ENCODE measurements around the gene KIF26B.
"Not testable (repeated sequence)": the region's sequence is repeated elsewhere in the genome, so short reads cannot be mapped to it uniquely, and the experiment has no call there.

Gene KIF26B

DNA sequence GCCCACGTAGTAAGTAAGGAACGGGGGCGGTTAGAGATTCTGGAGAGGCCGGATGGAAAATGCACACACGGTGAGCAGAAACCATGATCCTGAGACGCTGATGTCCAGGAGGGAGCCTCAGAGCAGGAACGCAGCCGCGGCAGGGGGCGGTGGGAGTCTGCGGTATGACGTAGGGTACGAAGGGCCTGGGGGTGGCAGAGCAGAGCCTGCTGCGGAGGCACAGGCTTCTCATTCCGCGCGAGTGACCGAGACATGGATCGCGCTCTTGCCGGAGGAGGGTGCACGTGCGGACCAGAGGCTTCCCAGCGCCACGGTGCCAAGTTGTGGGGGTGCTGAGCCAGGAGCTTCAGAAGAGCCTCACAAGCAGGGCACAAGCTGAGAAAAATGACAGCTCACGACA lies 176.2 kb downstream of the KIF26B start:
- no peak for DNase-seq

DNA sequence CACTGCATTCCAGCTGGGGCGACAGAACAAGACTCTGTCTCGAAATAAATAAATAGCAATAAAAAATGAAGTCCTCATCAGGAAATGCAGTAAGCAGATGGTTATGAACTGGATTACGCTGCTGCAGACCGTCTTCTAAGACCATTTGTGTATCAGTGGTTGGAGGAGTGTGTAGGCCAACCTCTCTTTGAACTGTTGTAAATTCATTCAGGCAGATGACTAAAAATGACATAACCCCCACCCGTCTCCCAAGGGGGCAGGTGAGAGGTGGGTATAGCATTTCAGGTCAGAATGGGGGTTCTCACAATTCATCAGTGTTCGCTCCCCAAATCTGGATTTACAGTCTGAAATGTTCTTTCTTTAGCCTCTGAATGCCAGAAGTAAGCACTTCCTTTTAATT lies 177.3 kb downstream of the KIF26B start:
- no peak for DNase-seq

DNA sequence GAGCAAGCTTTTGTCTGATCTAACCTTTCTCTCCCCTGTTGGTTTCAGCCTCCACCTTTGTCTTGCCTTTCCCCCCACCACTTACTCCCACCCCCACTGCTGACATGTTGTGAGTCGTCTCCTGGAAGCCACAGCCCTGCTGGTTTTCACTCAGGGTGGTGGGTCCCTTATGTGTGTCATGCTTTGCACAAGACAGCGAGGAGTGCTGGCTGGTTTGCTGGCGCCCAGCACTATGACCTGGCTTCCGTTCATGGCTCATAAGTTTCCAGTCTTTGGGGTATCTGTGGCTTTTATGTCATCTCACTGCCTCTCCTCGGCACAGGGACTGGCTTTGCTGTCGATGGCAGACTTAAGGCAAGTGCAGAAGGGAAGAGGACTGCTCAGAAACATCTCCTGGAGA lies 177.7 kb downstream of the KIF26B start:
- DNase-seq, result no peak

DNA sequence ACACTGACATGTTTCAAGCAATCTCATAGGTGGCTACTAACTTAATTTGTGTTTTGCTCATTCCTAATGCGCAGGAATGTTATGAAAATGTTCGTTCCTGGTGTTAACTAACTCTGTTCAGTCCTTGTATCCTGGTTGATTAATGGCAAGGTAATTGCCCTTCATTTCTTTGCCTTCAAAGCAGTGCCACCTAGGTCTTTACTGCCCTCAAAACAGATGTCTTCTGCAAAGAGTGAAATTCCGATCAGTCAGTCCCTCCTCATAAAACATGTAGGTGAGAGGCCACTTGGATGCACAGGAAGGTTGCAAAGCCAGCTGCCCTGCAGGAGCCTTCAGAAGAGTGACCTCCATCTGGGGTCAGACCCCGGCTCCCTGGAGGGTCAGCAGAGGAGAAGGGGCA lies 179.4 kb downstream of the KIF26B start:
- DNase-seq, result no peak

DNA sequence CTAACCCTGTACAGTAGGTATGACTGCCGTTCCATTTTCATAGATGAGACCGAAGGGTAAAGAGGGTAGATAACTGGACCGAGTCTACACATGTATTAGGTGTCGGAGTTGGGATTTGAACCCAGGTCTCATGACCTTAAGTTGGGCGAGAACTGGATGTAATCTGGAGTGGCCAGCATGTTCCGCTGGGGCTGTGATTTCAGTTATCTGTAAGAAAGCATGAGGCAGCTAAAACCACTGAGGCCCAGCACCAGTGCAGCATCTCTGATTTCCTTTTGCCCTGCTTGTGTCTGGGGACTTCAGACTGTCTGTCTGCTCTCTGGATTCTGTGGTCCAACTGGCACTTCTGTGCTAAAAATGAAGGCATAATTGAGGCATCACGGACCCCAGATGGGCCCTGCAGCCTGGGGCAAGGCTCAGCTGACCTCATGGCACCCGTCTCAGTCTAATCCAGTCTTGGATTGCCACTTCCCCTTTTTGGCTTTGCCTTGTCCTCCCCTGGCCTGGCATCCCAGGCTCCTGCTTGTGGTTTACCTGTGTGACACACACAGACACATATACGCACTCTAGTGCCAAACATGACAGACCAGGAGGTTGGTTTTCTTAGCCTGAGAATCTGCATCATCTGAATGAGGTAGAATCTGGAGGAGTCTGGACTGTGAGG lies 180.2 kb downstream of the KIF26B start:
- no peak for DNase-seq

DNA sequence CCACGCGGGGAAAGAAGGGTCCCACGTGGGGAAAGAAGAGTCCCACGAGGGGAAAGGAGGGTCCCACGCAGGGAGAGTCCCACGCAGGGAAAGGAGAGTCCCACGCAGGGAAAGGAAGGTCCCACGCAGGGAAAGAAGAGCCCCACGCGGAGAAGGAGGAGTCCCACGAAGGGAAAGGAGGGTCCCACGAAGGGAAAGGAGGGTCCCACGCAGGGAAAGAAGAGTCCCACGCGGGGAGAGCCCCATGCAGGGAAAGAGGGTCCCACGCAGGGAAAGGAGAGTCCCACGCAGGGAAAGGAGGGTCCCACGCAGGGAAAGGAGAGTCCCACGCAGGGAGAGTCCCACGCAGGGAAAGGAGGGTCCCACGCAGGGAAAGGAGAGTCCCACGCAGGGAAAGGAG lies 180.9 kb downstream of the KIF26B start:
- not testable (repeated sequence) for DNase-seq

DNA sequence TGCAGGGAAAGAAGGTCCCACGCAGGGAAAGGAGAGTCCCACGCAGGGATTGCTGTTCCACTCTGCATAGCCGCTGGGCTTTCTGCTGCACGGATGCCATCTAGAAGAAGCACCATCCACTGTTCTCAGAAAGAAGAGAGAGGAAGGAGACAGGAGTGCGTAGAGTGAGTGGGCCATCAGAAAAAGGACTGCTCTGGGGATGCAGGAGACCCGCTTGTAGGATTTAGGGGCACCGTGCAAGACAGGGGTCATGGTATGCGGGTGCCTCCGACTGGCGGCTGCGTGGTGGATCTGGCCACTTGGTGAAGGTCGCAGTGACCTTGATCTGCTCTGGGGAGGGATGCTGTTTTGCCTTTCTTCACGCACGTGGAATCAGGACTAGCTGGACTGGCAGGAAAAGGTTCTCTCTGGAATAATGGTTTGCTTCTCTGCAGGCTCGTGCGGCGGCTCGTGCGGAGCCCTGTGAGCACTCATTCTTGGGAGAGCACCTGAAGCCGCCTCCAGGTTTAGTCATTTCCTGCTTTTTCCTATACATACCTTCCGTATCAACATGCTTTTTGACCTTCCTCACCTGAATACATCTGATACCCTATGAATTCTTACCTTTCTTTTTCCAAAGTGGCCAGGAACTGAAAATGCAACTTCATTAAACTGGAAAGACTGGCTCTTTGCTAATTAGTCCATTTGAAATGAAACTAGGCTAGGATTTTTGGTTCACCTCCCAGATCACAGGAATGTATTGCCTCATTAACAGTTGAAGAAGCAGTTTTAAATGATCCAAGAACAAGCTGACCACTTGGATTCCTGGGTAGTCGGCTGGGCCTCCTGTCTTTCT lies 181.6 kb downstream of the KIF26B start:
- DNase-seq, result no peak

DNA sequence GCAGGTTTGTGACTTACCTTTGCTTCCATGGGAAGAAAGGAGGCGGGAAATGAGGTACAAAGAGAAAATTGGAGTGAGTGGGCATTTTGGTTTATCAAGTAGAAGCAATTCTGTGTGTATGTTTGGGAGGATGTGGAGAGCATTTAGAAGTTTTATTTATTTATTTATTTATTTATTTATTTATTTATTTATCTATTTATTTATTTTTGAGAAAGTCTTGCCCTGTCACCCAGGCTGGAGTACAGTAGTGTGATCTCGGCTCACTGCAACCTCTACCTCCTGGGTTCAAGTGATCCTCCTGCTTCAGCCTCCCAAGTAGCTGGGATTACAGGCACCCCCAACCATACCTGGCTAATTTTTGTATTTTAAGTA lies 182.2 kb downstream of the KIF26B start:
- DNase-seq, result not testable (repeated sequence)

DNA sequence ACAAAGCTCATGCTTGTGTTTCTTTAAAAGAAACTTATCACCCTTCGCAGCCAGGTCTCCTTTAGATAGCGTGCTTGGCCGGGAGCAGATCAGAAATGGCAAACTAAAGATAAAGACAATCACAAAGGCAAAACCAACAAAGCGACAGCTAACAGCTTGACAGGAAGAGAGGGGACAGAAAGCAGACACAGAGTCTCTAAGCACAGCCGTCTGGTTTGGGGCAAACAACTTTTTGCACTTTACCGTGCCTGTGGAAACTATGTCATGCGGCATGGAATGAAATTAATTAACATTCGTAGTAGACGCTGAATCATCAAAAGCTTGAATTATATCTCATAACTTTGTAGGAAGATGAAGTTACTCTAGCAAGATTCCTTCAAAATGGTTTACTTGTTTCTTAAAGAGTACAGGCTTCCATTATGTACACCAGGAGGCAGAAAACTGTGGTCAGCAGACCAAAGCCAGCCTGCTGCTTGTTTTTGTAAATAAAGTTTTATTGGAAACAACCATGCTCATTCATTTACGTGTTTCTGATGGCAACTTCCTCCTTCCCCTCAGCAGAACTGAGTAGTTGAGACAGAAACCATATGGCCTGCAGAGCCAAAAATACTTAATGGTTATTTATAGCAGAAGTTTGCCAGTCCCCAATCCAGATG lies 183.2 kb downstream of the KIF26B start:
- DNase-seq, result no peak

DNA sequence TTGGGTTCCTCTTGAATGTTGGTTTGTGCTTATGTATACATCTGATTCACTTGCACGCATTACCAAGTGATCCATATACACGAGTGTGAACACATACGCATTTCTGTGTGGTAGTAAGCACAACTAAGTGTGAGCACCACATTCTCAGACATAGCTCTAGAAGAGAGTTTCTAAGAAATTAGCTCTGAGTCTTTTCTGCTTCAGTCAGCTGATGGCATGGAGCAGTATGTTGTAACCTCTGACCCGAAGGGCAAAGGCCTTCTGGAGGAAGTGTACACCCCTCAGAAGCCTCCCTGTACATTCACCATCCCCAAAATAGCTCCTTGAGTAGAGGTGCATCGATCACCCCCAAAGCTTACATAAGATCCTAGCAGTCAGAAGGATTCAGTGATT lies 183.7 kb downstream of the KIF26B start:
- DNase-seq, result no peak

DNA sequence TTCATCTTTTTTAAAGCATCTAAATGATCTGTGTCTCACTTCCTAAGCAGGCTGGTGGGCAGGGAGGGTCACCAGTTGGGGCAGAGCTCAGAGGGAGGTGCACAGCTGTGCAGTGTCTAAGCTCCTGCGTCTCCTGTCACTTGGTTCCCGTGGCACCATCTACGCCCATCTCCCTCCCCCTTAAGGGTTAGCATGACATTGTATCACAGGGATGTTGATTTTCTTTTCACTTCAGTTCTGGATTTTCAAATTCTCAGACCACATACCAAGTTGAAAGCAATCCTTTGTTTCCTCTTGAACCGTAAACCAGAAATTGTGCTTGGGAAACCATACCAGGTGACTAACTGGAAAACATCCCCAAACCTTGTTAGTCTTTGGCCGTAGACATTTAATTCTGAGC lies 187.0 kb downstream of the KIF26B start:
- DNase-seq, result no peak

DNA sequence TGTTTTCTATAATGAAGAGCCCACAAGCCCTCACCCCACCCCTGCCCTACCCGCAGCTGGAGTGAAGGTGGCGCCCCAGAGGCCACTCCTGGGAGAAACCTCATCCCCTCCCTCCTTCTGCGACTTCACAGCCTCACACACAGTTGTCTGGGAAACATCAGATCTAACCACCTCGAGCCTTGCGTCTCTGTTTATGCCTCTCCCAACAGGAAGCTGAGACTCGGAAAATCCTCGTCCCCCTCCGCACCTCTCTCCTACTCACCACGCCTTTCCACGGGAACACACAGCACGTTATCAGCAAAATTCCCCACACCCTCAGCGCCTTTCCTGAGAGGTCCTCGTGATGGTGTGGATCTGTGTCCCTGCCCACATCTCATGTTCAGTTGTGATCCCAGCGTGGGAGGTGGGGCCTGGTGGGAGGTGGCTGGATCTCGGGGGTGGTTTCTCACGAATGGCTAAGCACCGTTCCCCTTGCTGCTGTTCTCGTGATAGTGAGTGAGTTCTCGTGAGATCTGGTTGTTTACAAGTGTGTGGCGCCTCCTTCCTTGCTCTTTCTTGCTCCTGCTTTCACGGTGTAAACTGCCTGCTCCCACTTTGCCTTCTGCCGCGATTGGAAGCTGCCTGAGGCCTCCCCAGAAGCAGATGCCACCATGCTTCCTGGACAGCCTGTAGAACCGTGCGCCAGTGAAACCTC lies 190.6 kb downstream of the KIF26B start:
- no peak for DNase-seq

DNA sequence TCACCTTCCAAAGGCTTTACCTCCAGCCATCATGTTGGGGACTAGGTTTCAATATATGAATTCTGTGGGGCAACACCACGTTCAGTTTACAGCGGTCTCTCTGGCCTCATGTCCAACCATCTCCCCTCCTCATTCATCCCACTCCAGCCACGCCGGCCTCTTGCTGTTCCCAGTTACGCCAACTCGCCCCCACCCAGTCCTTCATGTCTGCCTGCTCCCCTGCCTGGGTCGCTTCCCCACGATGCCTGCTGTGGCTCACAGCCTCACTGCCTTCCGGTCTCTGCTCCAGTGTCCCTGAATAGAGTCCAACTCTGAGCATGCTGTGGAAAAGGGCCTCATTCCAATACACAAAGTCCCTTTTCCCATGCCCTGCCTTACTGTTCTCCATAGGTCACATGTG lies 193.8 kb downstream of the KIF26B start:
- DNase-seq, result no peak

DNA sequence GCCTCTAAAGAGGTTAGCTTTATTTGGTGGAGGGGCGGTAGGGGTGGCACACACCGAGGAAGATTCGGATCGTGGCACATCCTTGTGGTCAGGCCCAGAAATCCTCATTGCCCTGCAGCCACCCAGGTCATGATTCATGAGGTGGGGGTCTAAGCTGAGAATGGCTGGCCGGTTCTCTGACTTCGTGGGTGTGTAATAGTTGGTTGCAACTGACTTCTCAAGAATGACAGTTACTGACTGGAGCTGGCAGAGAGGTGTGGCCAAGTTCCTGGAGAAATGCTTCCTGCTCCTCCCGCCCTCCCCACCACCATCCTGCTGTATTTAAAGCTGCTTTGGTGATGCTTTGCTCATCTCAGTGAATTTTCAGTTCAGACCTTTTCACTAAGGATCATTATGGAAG lies 198.6 kb downstream of the KIF26B start:
- DNase-seq, result no peak

DNA sequence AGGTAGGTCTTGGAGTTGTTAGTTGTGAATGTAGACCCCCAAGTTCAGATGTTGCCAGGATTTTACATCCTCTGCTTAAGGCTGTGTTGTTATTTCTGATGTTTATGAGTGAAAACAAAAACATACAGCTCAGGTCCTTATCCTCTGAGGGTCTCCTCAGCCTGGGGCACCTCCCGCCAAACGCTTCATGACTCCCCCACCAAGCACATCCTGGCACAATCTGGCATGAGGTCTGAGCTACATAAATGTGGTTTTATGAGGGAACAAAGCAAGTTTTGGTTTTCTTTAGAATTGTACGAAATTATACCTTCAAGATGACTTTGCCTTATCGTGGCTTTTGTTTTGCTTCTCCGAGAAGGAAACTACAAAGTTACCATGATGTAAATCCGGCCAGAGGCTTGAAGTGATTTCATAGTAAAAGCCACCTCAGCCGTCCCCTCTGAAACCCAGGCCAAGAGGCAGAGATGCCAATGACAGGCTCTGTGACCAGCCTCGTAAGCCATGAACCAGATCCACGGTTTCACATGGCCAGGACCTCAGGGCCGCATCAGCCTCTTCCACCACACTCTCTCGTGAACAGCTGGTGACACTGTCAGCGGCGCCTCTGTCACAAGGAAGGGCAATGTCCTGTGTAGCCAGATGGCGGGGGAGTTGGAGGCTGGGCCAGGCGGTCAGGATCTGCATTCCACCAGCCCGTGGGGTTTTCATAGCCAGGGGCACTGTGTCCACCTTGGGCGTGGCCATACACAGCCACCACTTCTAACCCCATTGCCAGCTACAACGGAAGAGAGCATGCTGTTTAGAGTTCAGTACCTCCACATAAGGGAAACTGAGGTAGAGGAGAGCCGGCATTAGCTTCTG lies 199.4 kb downstream of the KIF26B start:
- no peak for DNase-seq

DNA sequence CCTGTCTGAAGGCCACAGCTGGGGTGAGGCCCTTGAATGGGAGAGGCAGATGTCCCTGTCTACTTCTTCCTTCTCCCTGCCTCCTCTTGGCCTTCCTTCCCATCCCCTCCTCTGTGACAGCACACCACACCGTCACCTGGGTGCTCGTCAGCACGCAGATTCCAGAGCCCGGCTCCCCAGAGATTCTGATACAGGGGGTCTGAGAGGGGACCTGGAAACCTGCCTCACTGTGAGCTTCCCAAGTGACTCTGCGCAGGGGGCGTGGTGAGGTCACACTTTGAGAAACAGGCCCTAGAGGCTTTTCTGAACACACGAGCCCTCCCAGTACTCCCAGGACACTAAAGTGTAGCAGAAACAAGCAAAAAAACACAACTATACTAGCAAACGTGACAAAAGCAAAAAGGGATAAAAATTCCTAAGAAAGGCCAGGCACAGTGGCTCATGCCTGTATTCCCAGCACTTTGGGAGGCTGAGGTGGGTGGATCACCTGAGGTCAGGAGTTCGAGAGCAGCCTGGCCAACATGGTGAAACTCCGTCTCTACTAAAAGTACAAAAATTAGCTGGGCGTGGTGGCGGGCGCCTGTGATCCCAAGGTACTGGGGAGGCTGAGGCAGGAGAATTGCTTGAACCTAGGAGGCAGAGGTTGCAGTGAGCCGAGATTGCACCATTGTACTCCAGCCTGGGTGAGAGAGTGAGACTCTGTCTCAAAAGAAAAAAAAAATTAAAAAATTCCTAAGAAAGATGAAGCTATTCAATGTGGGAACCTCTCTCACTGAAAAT lies 201.3 kb downstream of the KIF26B start:
- DNase-seq, result not testable (repeated sequence)

DNA sequence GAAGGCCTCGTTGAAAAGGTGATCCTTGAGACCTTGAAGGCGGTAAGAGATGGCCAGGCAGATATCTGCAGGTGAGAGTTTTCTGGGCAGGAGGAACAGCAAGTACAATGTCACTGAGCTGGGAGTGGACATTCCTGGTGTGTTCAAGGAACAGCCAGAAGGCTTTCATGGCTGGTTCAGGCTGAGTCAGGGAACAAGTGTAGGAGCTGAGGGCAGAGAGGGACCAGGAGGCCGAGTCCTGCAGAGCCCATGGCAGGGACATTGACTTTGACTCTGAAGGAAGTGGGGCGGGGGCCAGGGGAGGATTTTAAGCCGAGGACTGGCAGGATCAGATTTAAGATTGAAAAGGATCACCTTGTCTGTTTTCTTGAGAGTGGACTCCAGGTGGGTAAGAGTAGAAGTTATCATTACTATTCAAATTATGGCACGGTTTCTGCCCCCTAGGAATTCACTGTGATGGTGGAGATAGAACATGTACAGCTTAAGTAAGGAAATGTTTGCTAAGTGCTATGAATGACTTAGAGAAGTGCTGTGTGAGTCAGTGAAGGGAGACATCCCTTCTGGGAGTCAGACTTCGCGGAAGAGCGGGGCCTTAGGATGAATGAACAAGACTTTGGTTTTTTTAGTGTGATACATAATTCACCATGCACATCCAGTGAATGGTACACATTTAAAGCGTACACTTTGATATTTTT lies 202.3 kb downstream of the KIF26B start:
- DNase-seq, result no peak

DNA sequence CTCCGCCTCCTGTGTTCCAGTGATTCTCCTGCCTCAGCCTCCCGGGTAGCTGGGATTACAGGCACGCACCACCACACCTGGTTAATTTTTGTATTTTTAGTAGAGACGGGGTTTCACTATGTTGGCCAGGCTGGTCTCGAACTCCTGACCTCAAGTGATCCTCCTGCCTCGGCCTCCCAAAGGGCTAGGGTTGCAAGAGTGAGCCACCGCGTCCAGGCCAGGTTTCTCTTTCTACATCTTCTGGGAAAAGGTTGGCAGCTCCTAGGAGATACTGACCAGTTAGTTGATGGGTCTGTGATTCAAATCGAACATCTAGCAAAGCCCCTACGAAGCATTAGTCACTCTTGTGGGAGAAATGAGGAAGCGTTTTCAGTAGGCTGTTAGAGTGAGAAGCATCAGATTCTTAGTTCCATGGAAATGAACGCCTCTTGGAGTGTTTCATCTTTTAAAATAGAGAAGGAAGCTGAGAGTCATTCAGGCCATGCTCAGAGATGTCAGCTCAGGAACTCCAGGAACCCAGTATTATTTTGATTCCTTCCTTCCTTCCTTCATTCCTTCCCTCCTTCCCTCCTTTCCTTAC lies 204.4 kb downstream of the KIF26B start:
- DNase-seq, result not testable (repeated sequence)

DNA sequence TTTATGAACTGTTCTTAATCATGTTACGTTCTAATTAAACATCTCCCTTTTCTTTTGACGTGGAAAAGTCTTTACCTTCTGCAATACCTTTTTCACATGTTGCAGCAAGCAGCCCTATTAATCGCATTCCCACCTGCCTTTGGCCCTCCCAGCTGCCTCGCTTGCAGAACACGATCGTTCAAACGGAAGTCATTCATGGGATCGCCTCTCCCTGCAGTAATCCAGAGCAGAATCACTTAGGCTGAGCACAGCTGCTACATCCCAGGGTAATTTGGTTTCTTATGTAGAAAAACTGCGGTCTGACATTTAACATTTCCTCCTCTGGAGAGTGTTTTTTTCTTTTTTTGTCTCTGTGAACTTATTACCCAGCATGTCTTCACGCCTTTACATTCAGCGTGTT lies 206.3 kb downstream of the KIF26B start:
- no peak for DNase-seq

DNA sequence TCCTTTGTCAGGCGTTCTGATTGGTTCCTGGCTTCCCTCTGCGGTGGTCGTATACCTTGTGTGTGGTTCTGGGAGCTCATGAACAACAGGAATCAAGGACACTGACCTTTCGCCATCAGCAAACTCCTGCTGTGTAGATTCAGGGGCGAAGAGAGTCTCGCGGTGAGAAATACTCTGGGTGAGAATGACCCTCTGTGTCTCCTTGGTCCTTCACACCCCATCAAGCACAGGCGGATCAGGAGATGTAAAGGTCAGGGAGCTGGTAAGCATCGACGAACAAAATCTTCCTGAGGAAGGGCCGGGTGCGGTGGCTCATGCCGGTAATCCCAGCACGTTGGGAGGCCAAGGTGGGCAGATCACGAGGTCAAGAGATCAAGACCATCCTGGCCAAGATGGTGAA lies 207.2 kb downstream of the KIF26B start:
- no peak for DNase-seq

Data from CD4-positive, alpha-beta T cell treated with Interleukin-12 subunit alpha and Interleukin-12 subunit beta, for 1 hour (primary cell).